Prostate gland (tissue), 2 donors: Measurements from ENCODE around the gene ZNF799.

Experiments used
- CTCF ChIP-seq, 4 experiments: fragments of 200-600 bp in 2 of 4; fragments of 450-650 bp in 2 of 4; sonication (generic) in 2 of 4; IDR thresholded peaks; 1 replicate in 3 of 4; 2 replicates in 1 of 4; pipeline ENCODE4 v1.5.1; 2016 to 2019; ENCODE audit warnings: antibody characterized with exemption in 4 of 4, mild to moderate bottlenecking in 2 of 4, moderate library complexity in 2 of 4
- POLR2A ChIP-seq: fragments of 450-650 bp; IDR thresholded peaks from one replicate; pipeline ENCODE4 v1.6.1; 2016; ENCODE audit warnings: antibody characterized with exemption, mild to moderate bottlenecking

- TF ChIP-seq POLR2A (no peak), CTCF (IDR thresholded peaks at IDR 0.05) (no peak)
These were observed 27.0 kb downstream of the ZNF799 start for GRCh38 chr19:12374026-12374425.
